ENCODE measurements around the gene ELF3.
"Not testable (repeated sequence)": the region's sequence is repeated elsewhere in the genome, so short reads cannot be mapped to it uniquely, and the experiment has no call there.

ELF3 gene

DNA sequence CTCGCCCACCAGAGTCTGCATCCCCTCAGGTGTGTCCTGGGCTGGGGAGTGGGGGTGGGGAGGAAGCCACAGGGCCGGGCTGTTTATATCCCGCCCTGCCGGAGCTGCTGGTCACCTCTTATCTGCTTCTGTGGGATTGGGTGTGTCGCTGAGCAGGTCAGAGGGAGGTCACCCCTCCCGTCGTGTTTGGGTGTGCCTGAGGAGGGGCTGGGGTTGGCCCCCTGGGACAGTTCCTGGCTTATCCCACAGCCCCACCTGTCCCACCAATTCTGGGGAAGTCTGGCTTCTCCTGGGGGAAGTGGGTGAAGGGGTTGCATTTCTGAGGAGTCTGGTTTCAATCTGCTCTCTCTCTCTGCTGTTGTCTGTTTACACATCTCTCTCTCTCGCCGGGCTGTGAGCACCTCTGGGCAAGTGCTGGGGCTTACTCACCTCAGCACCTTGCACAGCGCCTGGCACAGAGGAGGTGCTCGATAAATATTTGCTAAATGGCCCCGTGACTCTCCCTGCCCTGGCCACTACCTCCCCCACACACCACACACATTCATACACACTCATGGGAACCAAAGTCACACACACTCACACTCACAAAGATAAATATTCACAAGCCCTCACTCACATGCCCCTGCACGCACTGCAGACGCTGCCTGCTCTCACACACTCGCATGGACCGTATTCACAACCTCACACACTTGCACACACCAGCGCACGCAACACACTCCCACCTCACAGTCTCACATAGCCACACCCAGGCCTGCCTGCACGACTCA is 8.3 kb downstream of the ELF3 start:
- TF ChIP-seq, protein P1, sequence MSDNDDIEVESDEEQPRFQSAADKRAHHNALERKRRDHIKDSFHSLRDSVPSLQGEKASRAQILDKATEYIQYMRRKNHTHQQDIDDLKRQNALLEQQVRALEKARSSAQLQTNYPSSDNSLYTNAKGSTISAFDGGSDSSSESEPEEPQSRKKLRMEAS (IDR thresholded peaks at IDR 0.05; ENCODE audit: low read depth, low read length): no peak
- TF ChIP-seq POLR2A (IDR thresholded peaks at IDR 0.05; ENCODE audit: extremely low read depth, insufficient read length) (no peak), MYC (IDR thresholded peaks at IDR 0.05; ENCODE audit: low read depth, low read length) (no peak)
- TF ChIP-seq, protein P2, sequence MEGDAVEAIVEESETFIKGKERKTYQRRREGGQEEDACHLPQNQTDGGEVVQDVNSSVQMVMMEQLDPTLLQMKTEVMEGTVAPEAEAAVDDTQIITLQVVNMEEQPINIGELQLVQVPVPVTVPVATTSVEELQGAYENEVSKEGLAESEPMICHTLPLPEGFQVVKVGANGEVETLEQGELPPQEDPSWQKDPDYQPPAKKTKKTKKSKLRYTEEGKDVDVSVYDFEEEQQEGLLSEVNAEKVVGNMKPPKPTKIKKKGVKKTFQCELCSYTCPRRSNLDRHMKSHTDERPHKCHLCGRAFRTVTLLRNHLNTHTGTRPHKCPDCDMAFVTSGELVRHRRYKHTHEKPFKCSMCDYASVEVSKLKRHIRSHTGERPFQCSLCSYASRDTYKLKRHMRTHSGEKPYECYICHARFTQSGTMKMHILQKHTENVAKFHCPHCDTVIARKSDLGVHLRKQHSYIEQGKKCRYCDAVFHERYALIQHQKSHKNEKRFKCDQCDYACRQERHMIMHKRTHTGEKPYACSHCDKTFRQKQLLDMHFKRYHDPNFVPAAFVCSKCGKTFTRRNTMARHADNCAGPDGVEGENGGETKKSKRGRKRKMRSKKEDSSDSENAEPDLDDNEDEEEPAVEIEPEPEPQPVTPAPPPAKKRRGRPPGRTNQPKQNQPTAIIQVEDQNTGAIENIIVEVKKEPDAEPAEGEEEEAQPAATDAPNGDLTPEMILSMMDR (IDR thresholded peaks at IDR 0.05; ENCODE audit: low read depth, low read length): no peak
- DNase-seq (ENCODE audit: low read depth): no peak
- H3K4me3 ChIP-seq (ENCODE audit: low read depth, low read length): no peak overlapping the region

GRCh38 chr1:202019235-202019558 is 8.8 kb downstream of the ELF3 start:
- DNase-seq (ENCODE audit: low read depth); H3K4me3 ChIP-seq (ENCODE audit: low read depth, low read length): not testable (repeated sequence)

DNA sequence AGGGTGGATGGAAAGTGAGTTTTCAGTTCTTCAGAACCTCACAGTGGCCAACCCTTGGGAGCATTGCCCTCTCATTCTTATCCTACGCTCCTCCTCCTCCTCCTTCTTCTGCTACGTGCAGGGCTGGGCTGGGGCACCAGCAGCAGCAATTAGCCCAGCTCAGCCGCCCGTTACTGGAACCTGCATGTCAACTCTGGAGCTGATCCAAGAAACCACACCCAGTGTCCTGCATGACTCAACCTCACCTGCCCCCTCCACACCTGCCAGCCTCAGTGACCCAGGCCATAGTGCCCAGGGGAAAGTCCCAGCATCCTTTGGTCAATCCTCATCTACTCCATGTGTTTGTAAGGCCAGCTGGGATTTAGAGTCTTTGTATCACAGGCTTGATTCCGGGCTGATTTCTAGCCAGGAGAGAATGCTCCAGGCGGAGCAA is 12.6 kb downstream of the ELF3 start:
- DNase-seq (ENCODE audit: low read depth): no peak
- no peak overlapping the region for H3K4me3 ChIP-seq (ENCODE audit: low read depth, low read length)
- TF ChIP-seq, protein P1 (IDR thresholded peaks at IDR 0.05; ENCODE audit: low read depth, low read length): no peak
- TF ChIP-seq MYC (IDR thresholded peaks at IDR 0.05; ENCODE audit: low read depth, low read length) (no peak), POLR2A (IDR thresholded peaks at IDR 0.05; ENCODE audit: extremely low read depth, insufficient read length) (no peak)
- TF ChIP-seq, protein P2 (IDR thresholded peaks at IDR 0.05; ENCODE audit: low read depth, low read length): no peak

GRCh38 chr1:202029171-202029665 is 18.8 kb downstream of the ELF3 start:
- TF ChIP-seq MYC (IDR thresholded peaks at IDR 0.05; ENCODE audit: low read depth, low read length) (no peak), POLR2A (IDR thresholded peaks at IDR 0.05; ENCODE audit: extremely low read depth, insufficient read length) (no peak)
- TF ChIP-seq, protein P1 (IDR thresholded peaks at IDR 0.05; ENCODE audit: low read depth, low read length): no peak
- TF ChIP-seq, protein P2 (IDR thresholded peaks at IDR 0.05; ENCODE audit: low read depth, low read length): no peak
- H3K4me3 ChIP-seq (ENCODE audit: low read depth, low read length): no peak overlapping the region
- no peak for DNase-seq (ENCODE audit: low read depth)

DNA sequence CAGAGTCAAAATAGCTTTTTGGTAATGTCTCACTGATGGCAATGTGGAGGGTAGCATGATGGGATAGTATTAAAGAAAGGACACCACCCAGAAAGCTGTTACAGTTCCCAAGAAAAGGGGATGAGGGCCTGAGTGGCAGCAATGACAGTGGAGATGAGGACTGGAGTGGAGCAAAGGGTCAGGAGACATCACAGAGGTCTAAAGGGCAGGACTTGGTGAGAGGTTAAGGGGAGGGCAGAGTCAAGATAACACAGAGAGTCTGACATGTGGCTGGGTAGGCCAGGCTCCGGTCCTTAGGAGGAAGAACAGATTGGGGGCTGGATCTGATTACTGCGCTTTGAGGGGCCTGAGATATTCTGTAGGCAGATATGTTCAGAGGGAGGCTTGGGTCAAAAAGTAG is 19.3 kb downstream of the ELF3 start:
- no peak for DNase-seq (ENCODE audit: low read depth)
- no peak overlapping the region for H3K4me3 ChIP-seq (ENCODE audit: low read depth, low read length)
- TF ChIP-seq, protein P2 (IDR thresholded peaks at IDR 0.05; ENCODE audit: low read depth, low read length): no peak
- TF ChIP-seq, protein P1 (IDR thresholded peaks at IDR 0.05; ENCODE audit: low read depth, low read length): no peak
- TF ChIP-seq MYC (IDR thresholded peaks at IDR 0.05; ENCODE audit: low read depth, low read length) (no peak), POLR2A (IDR thresholded peaks at IDR 0.05; ENCODE audit: extremely low read depth, insufficient read length) (no peak)

- no peak overlapping the region for H3K4me3 ChIP-seq (ENCODE audit: low read depth, low read length)
- DNase-seq (ENCODE audit: low read depth): no peak
- no peak for TF ChIP-seq MYC (IDR thresholded peaks at IDR 0.05; ENCODE audit: low read depth, low read length)
- TF ChIP-seq POLR2A (IDR thresholded peaks at IDR 0.05; ENCODE audit: extremely low read depth, insufficient read length): no peak
- TF ChIP-seq, protein P1 (IDR thresholded peaks at IDR 0.05; ENCODE audit: low read depth, low read length): no peak
- TF ChIP-seq, protein P2 (IDR thresholded peaks at IDR 0.05; ENCODE audit: low read depth, low read length): no peak
Measured at GRCh38 chr1:202031796-202032195, 21.4 kb downstream of the ELF3 start.
